NB4 (cell line): ENCODE measurements around the gene UBA3.

Experiments
- MYC ChIP-seq: IDR thresholded peaks from 2 replicates; pipeline ENCODE4 v1.6.1; 2011; ENCODE audit warnings: low read depth, low read length
- POLR2A ChIP-seq: IDR thresholded peaks from 2 replicates; pipeline ENCODE4 v1.6.1; 2011; ENCODE audit warnings: mild to moderate bottlenecking; ENCODE audit not compliant: insufficient read length; ENCODE audit errors: extremely low read depth
- TF ChIP-seq, protein P1 (sequence below): IDR thresholded peaks from one replicate; pipeline ENCODE4 v1.5.1; 2012; ENCODE audit warnings: low read depth, low read length
- TF ChIP-seq, protein P2 (sequence below): IDR thresholded peaks from 2 replicates; pipeline ENCODE4 v1.6.1; 2011; ENCODE audit warnings: low read depth, low read length

DNA sequence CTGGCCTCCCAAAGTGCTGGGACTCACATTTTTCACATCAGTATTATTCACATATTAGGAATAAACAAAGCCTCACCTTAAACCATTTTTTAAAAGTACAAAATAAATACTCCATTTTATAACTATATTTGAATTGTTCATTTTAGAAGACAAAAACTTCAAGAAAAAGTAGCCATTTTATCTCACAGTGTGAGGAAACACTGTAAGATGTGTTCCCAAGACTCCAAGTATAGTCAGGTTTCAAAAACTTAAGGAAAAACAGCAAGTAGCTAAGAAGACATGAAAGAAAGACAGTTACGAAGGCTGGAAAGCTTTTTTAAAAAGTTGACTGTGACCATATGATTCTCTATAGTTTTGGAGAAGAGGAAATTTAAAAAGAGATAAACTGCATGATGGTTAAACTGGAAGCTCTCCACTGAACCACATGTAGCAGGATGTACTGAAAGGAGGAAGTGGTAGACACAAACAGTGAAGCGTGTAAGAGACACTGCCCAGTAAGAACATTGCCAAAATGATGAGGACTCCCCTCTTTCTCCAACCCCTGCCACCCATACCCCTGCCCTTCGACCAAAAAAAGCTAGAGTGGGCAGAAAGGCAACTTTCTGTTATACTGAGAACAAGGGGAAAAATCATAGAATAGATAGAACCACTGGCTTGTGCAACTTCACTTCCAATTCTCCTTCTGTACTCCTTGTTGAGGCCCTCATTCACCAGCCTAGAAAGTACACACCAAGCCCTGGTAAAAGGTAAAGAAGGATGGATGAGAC, 21.8 kb downstream of the UBA3 start:
- TF ChIP-seq POLR2A, result no peak
- TF ChIP-seq, protein P1, sequence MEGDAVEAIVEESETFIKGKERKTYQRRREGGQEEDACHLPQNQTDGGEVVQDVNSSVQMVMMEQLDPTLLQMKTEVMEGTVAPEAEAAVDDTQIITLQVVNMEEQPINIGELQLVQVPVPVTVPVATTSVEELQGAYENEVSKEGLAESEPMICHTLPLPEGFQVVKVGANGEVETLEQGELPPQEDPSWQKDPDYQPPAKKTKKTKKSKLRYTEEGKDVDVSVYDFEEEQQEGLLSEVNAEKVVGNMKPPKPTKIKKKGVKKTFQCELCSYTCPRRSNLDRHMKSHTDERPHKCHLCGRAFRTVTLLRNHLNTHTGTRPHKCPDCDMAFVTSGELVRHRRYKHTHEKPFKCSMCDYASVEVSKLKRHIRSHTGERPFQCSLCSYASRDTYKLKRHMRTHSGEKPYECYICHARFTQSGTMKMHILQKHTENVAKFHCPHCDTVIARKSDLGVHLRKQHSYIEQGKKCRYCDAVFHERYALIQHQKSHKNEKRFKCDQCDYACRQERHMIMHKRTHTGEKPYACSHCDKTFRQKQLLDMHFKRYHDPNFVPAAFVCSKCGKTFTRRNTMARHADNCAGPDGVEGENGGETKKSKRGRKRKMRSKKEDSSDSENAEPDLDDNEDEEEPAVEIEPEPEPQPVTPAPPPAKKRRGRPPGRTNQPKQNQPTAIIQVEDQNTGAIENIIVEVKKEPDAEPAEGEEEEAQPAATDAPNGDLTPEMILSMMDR, result no peak
- TF ChIP-seq, protein P2, sequence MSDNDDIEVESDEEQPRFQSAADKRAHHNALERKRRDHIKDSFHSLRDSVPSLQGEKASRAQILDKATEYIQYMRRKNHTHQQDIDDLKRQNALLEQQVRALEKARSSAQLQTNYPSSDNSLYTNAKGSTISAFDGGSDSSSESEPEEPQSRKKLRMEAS, result peak; percentile 52
- TF ChIP-seq MYC, result peak; percentile 77
